ENCODE measurements around the gene ZMAT5.
"Not testable (repeated sequence)": the region's sequence is repeated elsewhere in the genome, so short reads cannot be mapped to it uniquely, and the experiment has no call there.

The ZMAT5 gene

GRCh38 chr22:29758068-29758622 lies 8.7 kb downstream of the ZMAT5 start:
- ChIA-PET CTCF (no interaction called here), POLR2A (ENCODE audit: low non-redundant PET) (no interaction called here)
- DNase-seq (ENCODE audit: low spot score), result no peak
- TF ChIP-seq, protein P1, sequence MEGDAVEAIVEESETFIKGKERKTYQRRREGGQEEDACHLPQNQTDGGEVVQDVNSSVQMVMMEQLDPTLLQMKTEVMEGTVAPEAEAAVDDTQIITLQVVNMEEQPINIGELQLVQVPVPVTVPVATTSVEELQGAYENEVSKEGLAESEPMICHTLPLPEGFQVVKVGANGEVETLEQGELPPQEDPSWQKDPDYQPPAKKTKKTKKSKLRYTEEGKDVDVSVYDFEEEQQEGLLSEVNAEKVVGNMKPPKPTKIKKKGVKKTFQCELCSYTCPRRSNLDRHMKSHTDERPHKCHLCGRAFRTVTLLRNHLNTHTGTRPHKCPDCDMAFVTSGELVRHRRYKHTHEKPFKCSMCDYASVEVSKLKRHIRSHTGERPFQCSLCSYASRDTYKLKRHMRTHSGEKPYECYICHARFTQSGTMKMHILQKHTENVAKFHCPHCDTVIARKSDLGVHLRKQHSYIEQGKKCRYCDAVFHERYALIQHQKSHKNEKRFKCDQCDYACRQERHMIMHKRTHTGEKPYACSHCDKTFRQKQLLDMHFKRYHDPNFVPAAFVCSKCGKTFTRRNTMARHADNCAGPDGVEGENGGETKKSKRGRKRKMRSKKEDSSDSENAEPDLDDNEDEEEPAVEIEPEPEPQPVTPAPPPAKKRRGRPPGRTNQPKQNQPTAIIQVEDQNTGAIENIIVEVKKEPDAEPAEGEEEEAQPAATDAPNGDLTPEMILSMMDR (conservative IDR thresholded peaks at IDR 0.05; ENCODE audit: low read depth), result no peak
- no peak overlapping the region for H3K27ac ChIP-seq

- ChIA-PET CTCF (no interaction called here), POLR2A (ENCODE audit: low non-redundant PET) (no interaction called here)
- no peak overlapping the region for H3K27ac ChIP-seq
- no peak for DNase-seq (ENCODE audit: low spot score)
- TF ChIP-seq, protein P1 (conservative IDR thresholded peaks at IDR 0.05; ENCODE audit: low read depth), result no peak
These were observed 9.7 kb downstream of the ZMAT5 start for GRCh38 chr22:29757096-29757495.

GRCh38 chr22:29756341-29756740 lies 10.5 kb downstream of the ZMAT5 start:
- DNase-seq (ENCODE audit: low spot score), result no peak
- CTCF ChIA-PET, result no interaction called here
- POLR2A ChIA-PET (ENCODE audit: low non-redundant PET), result no interaction called here
- 0 out of 2 replicates have a peak overlapping the region, but pooled peaks have one; percentile 21 for H3K27ac ChIP-seq
- TF ChIP-seq, protein P1 (conservative IDR thresholded peaks at IDR 0.05; ENCODE audit: low read depth), result no peak

- TF ChIP-seq, protein P1 (conservative IDR thresholded peaks at IDR 0.05; ENCODE audit: low read depth), result no peak
- POLR2A ChIA-PET (ENCODE audit: low non-redundant PET), result no interaction called here
These were observed 10.9 kb downstream of the ZMAT5 start for GRCh38 chr22:29755889-29756288.

GRCh38 chr22:29754658-29755395 lies 12.0 kb downstream of the ZMAT5 start:
- CTCF ChIA-PET; DNase-seq (ENCODE audit: low spot score): not testable (repeated sequence)
- H3K27ac ChIP-seq, result peak overlapping the region; percentile 18; the same call in 1 of the 2 replicates
- POLR2A ChIA-PET (ENCODE audit: low non-redundant PET), result interaction anchor here (0.5 kb wide), 1 partner anchor 92 kb away, joined by 9 read pairs; no protein-coding TSS in a partner anchor

More at GRCh38 chr22:29755889-29756288, 10.9 kb downstream of the ZMAT5 start:
- DNase-seq (ENCODE audit: low spot score), result no peak
- CTCF ChIA-PET, result no interaction called here
- H3K27ac ChIP-seq, result no peak overlapping the region

DNA sequence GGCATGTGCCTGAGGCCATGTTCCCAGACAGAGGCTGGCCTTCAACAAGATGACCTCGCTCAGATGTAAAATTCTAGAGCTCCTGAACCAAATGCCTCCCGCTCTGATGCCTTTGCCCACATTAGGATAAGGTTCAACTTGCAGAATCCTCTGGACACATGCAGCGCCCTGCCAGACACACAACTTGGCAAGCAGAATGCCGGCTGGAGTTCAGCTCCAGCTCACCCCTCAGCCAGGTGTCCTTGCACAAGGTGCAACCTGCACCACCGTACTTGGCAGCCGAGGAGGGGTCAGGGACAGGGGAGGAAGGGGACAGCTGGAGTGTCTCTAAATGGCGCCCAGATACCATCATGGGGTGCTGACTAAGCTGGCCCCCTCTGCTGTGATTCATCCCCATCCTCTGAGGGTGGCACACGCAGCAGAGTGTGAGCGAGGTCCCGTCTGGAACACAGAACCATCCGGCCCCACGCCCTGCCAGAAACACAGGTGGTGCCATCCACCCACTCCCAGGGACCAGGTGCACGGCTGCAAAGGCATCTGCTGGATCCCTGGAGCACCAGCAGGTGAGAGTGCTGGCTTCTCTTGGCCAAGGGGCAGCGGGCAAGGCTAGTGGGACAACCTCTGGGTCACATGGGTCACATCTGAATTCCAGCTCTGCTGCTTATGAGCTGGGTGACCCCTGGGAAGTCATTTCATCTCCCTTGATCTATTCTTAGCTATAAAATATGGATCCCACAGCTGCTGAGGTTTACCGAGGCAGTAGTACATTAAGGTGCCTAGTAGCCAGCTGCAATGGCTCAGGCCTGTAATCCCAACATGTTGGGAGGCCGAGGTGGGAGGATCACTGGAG lies 12.8 kb downstream of the ZMAT5 start:
- POLR2A ChIA-PET (ENCODE audit: low non-redundant PET), result no interaction called here
- CTCF ChIA-PET, result no interaction called here

More for the DNA sequence above, 12.8 kb downstream of the ZMAT5 start:
- DNase-seq (ENCODE audit: low spot score), result no peak
- TF ChIP-seq, protein P1 (conservative IDR thresholded peaks at IDR 0.05; ENCODE audit: low read depth), result no peak
- H3K27ac ChIP-seq, result peak overlapping the region; percentile 18
